ENCODE measurements around the gene CAMKV.

CAMKV gene

GRCh38 chr3:49841126-49841696, 28.5 kb downstream of the CAMKV start:
- H3K4me2 ChIP-seq (ENCODE audit: low read depth, low read length, poor library complexity, severe bottlenecking), result no peak overlapping the region
- no peaks in the 10 kb centered on the region for H3K9me2 ChIP-seq (replicated peaks; ENCODE audit: insufficient read depth, low read length)
- no peak overlapping the region for H2AFZ ChIP-seq (ENCODE audit: low read depth, low read length, severe bottlenecking)
- no peak overlapping the region for H3K4me3 ChIP-seq (ENCODE audit: insufficient read depth, low read length, poor library complexity, severe bottlenecking)
- H4K20me1 ChIP-seq (ENCODE audit: low read depth, low read length), result no peaks in the 10 kb centered on the region
- no peaks in the 10 kb centered on the region for H3K9me3 ChIP-seq (ENCODE audit: insufficient read depth, low read length)
- H3K9ac ChIP-seq (ENCODE audit: low read length), result no peak overlapping the region
- H3K27ac ChIP-seq (ENCODE audit: low read depth, low read length), result no peak overlapping the region
- H3K79me2 ChIP-seq (ENCODE audit: insufficient read depth, low read length), result no peaks in the 10 kb centered on the region
- no peak for TF ChIP-seq EZH2phosphoT487 (conservative IDR thresholded peaks at IDR 0.05; ENCODE audit: low read length)
- TF ChIP-seq, protein P1, sequence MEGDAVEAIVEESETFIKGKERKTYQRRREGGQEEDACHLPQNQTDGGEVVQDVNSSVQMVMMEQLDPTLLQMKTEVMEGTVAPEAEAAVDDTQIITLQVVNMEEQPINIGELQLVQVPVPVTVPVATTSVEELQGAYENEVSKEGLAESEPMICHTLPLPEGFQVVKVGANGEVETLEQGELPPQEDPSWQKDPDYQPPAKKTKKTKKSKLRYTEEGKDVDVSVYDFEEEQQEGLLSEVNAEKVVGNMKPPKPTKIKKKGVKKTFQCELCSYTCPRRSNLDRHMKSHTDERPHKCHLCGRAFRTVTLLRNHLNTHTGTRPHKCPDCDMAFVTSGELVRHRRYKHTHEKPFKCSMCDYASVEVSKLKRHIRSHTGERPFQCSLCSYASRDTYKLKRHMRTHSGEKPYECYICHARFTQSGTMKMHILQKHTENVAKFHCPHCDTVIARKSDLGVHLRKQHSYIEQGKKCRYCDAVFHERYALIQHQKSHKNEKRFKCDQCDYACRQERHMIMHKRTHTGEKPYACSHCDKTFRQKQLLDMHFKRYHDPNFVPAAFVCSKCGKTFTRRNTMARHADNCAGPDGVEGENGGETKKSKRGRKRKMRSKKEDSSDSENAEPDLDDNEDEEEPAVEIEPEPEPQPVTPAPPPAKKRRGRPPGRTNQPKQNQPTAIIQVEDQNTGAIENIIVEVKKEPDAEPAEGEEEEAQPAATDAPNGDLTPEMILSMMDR (IDR thresholded peaks at IDR 0.05; ENCODE audit: insufficient read depth, low read length, poor library complexity, severe bottlenecking), result peak; percentile 50
- H3F3A ChIP-seq (ENCODE audit: insufficient read depth), result no peaks in the 10 kb centered on the region
- H3K27me3 ChIP-seq (ENCODE audit: low read length), result no peaks in the 10 kb centered on the region
- H3K36me3 ChIP-seq (ENCODE audit: low read length), result no peaks in the 10 kb centered on the region

DNA sequence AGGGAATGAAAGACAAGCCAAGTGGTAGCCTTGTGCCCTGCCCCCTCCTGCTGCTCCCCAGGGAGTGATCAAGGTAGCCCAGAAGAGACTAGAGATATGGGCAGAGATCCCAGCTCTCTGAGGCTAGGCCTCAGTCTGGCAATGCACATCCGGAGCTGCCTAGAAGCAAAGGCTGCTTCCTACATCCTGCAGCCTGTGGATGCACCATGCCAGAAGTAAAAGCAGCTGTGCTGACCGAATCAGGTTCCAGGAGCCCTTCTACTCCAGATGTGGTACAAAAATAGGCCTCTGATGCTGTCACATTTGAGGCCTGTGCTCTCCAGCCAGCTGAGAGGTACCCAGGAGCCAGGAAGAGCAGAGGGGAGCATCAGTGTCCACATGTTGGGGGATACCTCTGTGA, 29.3 kb downstream of the CAMKV start:
- Histone ChIP-seq H3K9ac (ENCODE audit: low read length) (no peak overlapping the region), H3K27ac (ENCODE audit: low read depth, low read length) (no peak overlapping the region), H3K9me2 (replicated peaks; ENCODE audit: insufficient read depth, low read length) (no peaks in the 10 kb centered on the region), H3K27me3 (ENCODE audit: low read length) (no peaks in the 10 kb centered on the region), H3K9me3 (ENCODE audit: insufficient read depth, low read length) (no peaks in the 10 kb centered on the region), H3K79me2 (ENCODE audit: insufficient read depth, low read length) (no peaks in the 10 kb centered on the region), H2AFZ (ENCODE audit: low read depth, low read length, severe bottlenecking) (no peak overlapping the region), H3K36me3 (ENCODE audit: low read length) (no peaks in the 10 kb centered on the region), H4K20me1 (ENCODE audit: low read depth, low read length) (no peaks in the 10 kb centered on the region), H3F3A (ENCODE audit: insufficient read depth) (no peaks in the 10 kb centered on the region), H3K4me3 (ENCODE audit: insufficient read depth, low read length, poor library complexity, severe bottlenecking) (no peak overlapping the region), H3K4me2 (ENCODE audit: low read depth, low read length, poor library complexity, severe bottlenecking) (no peak overlapping the region)
- TF ChIP-seq EZH2phosphoT487 (conservative IDR thresholded peaks at IDR 0.05; ENCODE audit: low read length), result no peak
- TF ChIP-seq, protein P1 (IDR thresholded peaks at IDR 0.05; ENCODE audit: insufficient read depth, low read length, poor library complexity, severe bottlenecking), result no peak

GRCh38 chr3:49839193-49839809, 30.4 kb downstream of the CAMKV start:
- no peaks in the 10 kb centered on the region for H3K79me2 ChIP-seq (ENCODE audit: insufficient read depth, low read length)
- H3K9ac ChIP-seq (ENCODE audit: low read length), result no peak overlapping the region
- no peak overlapping the region for H3K4me3 ChIP-seq (ENCODE audit: insufficient read depth, low read length, poor library complexity, severe bottlenecking)
- no peaks in the 10 kb centered on the region for H3K9me3 ChIP-seq (ENCODE audit: insufficient read depth, low read length)
- H3K27ac ChIP-seq (ENCODE audit: low read depth, low read length), result no peak overlapping the region
- H3F3A ChIP-seq (ENCODE audit: insufficient read depth), result no peaks in the 10 kb centered on the region
- no peaks in the 10 kb centered on the region for H3K36me3 ChIP-seq (ENCODE audit: low read length)
- no peaks in the 10 kb centered on the region for H3K27me3 ChIP-seq (ENCODE audit: low read length)
- no peak overlapping the region for H3K4me2 ChIP-seq (ENCODE audit: low read depth, low read length, poor library complexity, severe bottlenecking)
- no peaks in the 10 kb centered on the region for H3K9me2 ChIP-seq (replicated peaks; ENCODE audit: insufficient read depth, low read length)
- TF ChIP-seq, protein P1 (IDR thresholded peaks at IDR 0.05; ENCODE audit: insufficient read depth, low read length, poor library complexity, severe bottlenecking), result peak; percentile 91
- TF ChIP-seq EZH2phosphoT487 (conservative IDR thresholded peaks at IDR 0.05; ENCODE audit: low read length), result no peak
- H2AFZ ChIP-seq (ENCODE audit: low read depth, low read length, severe bottlenecking), result no peak overlapping the region
- no peaks in the 10 kb centered on the region for H4K20me1 ChIP-seq (ENCODE audit: low read depth, low read length)
